CD4-positive, alpha-beta T cell treated with Interleukin-15 for 1 hour (primary cell): ENCODE results near the gene AMPD3.
A peak's percentile ranks its signal among the peaks of the same experiment; 100 is the strongest.

Experiments used
- DNase-seq: peaks from one replicate; pipeline ENCODE4 v3.0.0-alpha.2; 2020

Gene AMPD3

GRCh38 chr11:10506008-10506370 lies 50.9 kb downstream of the AMPD3 start:
- DNase-seq: no peak

- no peak for DNase-seq
Measured at GRCh38 chr11:10511181-10511621, 56.1 kb downstream of the AMPD3 start.

- DNase-seq: no peak
Measured at GRCh38 chr11:10514202-10514601, 59.1 kb downstream of the AMPD3 start.

GRCh38 chr11:10514709-10515108 lies 59.6 kb downstream of the AMPD3 start:
- no peak for DNase-seq

GRCh38 chr11:10515418-10515817 lies 60.4 kb downstream of the AMPD3 start:
- no peak for DNase-seq

GRCh38 chr11:10518123-10518522 lies 63.1 kb downstream of the AMPD3 start:
- DNase-seq: no peak

GRCh38 chr11:10518891-10519290 lies 63.8 kb downstream of the AMPD3 start:
- no peak for DNase-seq

- no peak for DNase-seq
Measured at GRCh38 chr11:10519630-10520029, 64.6 kb downstream of the AMPD3 start.

- no peak for DNase-seq
Measured at GRCh38 chr11:10520562-10520961, 65.5 kb downstream of the AMPD3 start.

- DNase-seq: no peak
Measured at GRCh38 chr11:10522276-10522675, 67.2 kb downstream of the AMPD3 start.

GRCh38 chr11:10522921-10523320 lies 67.9 kb downstream of the AMPD3 start:
- no peak for DNase-seq

- DNase-seq: no peak
Measured at GRCh38 chr11:10524471-10524870, 69.4 kb downstream of the AMPD3 start.

- DNase-seq: no peak
Measured at GRCh38 chr11:10526974-10527918, 72.2 kb downstream of the AMPD3 start.

GRCh38 chr11:10528121-10528520 lies 73.1 kb downstream of the AMPD3 start:
- DNase-seq: no peak

GRCh38 chr11:10529279-10529678 lies 74.2 kb downstream of the AMPD3 start:
- DNase-seq: no peak

- DNase-seq: no peak
Measured at GRCh38 chr11:10532526-10532925, 77.5 kb downstream of the AMPD3 start.

GRCh38 chr11:10533323-10533722 lies 78.3 kb downstream of the AMPD3 start:
- no peak for DNase-seq

- DNase-seq: no peak
Measured at GRCh38 chr11:10534316-10534715, 79.3 kb downstream of the AMPD3 start.

- DNase-seq: no peak
Measured at GRCh38 chr11:10537600-10537999, 82.5 kb downstream of the AMPD3 start.

GRCh38 chr11:10538924-10539323 lies 83.9 kb downstream of the AMPD3 start:
- DNase-seq: no peak

- DNase-seq: no peak
Measured at GRCh38 chr11:10539339-10539738, 84.3 kb downstream of the AMPD3 start.

GRCh38 chr11:10540546-10540914 lies 85.5 kb downstream of the AMPD3 start:
- DNase-seq: no peak

- DNase-seq: peak; percentile 92
Measured at GRCh38 chr11:10540915-10541560, 86.0 kb downstream of the AMPD3 start, which contains the start of gene RNF141. RNF141 (minus strand) TSS chr11:10541187; CDS start chr11:10534158, 7,029 bp downstream.

- DNase-seq: no peak
Measured at GRCh38 chr11:10541561-10541930, 86.5 kb downstream of the AMPD3 start.
